Astrocyte of the cerebellum (primary cell): ENCODE results near the gene EVI5L.

Experiments used
- DNase-seq: peaks from one replicate; pipeline ENCODE4 v3.0.0-alpha.2; 2011; ENCODE audit warnings: low read depth
- H3K4me3 ChIP-seq: 2 replicates; pipeline ENCODE4 v1.5.1; 2011; ENCODE audit warnings: mild to moderate bottlenecking, low read depth, low read length, moderate library complexity
- in situ Hi-C: cut with HindIII; loops from 2 replicates; pipeline ENCODE4 v1.10.0; 2017; ENCODE audit warnings: low sequenced_read_pairs
- TF ChIP-seq, protein P1 (sequence below): IDR thresholded peaks from 2 replicates; pipeline ENCODE4 v1.5.1; 2012; ENCODE audit warnings: low read length, low read depth, moderate library complexity, mild to moderate bottlenecking; ENCODE audit errors: missing control alignments

EVI5L gene

DNA sequence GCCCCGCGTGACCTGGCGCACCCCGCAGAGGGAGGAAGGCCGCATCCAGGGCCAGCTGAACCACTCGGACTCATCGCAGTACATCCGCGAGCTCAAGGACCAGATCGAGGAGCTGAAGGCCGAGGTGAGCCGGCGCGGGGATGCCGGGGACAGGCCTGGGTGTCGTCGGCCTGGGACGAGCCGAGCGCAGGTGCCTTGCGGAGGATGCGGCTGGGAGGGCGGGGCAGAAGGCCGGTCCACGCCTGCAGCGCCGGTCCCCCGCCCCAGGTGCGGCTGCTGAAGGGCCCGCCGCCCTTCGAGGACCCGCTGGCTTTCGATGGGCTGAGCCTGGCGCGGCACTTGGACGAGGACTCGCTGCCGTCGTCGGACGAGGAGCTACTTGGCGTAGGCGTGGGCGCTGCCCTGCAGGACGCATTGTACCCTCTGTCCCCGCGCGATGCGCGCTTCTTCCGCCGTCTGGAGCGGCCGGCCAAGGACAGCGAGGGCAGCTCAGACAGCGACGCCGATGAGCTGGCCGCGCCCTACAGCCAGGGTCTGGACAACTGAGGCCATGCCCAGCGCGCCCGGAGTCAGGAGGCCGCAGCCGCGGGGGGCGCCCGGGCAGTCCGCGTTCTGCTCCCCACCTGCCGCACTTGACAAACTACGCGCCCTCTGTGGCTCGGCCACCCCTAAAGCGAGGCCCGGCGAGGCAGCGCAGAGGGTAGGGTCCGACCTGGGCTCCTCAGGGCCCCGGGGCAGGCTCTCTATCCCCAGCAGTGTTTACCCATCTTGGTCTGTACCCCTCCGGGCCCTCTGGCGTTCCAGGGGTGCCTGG, 33.3 kb downstream of the EVI5L start:
- in situ Hi-C loops: no loop called here
- no peak overlapping the region for H3K4me3 ChIP-seq
- DNase-seq: no peak
- TF ChIP-seq, protein P1, sequence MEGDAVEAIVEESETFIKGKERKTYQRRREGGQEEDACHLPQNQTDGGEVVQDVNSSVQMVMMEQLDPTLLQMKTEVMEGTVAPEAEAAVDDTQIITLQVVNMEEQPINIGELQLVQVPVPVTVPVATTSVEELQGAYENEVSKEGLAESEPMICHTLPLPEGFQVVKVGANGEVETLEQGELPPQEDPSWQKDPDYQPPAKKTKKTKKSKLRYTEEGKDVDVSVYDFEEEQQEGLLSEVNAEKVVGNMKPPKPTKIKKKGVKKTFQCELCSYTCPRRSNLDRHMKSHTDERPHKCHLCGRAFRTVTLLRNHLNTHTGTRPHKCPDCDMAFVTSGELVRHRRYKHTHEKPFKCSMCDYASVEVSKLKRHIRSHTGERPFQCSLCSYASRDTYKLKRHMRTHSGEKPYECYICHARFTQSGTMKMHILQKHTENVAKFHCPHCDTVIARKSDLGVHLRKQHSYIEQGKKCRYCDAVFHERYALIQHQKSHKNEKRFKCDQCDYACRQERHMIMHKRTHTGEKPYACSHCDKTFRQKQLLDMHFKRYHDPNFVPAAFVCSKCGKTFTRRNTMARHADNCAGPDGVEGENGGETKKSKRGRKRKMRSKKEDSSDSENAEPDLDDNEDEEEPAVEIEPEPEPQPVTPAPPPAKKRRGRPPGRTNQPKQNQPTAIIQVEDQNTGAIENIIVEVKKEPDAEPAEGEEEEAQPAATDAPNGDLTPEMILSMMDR: no peak

DNA sequence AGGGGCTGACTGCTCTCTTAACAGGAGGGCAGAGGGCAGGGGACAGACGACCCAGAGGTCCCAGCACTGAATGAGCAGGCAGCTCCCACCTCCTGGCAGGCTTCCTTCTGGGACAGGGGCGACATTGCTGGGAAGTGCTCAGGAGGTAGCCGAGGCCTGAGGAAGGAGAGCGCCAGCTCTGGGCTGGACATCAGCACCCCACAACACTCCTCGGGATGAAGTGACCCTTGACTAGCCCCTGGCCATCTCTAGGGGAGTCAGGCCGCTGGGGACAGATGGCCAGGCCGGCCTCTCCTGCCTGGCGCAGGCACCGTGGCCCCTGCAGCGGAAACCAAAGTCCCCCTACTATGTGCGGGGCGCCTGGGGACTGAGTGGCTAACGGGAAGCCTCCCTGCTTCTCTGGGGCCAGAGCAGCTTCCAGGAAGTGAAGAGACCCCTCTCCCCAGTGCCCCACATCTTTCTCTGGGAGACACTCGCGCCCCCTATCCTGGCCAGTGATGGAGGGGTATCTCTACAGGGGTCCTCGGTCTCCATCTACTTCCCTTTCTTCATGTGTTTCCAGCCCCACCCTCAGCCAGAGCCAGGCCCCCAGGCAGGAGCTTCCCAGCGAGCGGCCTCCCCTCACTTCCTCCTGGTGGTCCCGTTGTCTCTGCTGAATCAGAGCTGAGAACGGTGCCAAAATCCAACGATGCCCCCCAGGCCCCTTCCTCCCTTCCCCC, 34.1 kb downstream of the EVI5L start:
- no peak for DNase-seq
- TF ChIP-seq, protein P1: no peak
- in situ Hi-C loops: no loop called here
- H3K4me3 ChIP-seq: no peak overlapping the region

DNA sequence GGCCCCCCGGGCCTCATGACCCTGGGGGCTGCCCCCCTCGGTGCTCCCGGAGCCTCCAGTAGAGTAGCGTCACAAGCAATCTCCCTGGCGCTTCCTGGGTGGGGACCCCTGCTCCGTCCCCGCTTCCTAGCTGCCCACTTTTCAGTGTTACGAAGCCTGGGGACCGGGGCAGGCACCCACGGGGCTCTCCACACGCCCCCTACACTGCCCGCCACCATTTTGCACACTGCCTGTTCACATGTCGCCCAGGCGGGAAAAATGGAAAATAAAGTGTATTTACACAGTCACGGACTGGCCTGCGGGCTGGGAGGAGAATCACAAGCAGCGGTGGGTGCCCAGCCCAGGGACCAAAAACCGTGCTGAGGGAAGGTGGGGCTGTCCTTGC, 34.7 kb downstream of the EVI5L start:
- TF ChIP-seq, protein P1: no peak
- DNase-seq: no peak
- in situ Hi-C loops: no loop called here
- H3K4me3 ChIP-seq: no peak overlapping the region

DNA sequence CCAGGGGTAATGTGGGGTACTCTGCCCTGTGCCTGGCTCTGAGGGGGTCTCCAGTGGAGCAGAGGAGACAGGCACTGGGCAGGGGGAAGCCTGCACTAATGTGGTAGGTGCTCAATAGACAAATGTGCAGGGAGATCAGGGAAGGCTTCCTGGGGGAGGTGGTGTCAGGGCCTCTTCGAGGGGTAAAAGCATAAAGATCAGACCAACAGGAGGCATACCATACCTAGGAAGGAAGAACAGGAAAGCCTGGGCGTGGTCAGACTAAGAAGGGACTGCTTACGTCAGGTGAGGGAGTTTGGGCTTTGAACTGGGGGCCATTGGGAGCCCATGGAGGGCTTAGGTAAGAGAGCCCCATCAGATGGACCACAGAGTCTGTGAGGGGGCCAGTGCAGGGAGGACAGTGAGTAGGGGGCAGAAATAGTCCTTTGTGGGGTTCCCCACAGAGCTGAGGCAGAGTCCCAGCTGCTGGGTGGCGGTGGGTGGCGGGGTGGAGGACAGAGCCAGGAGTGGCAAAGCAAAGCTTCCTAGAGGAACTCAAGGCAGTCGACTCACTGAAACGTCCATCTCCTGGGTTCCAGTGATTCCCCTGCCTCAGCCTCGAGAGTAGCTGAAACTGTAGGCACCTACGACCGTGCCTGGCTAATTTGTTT, 35.4 kb downstream of the EVI5L start:
- DNase-seq: no peak
- in situ Hi-C loops: no loop called here
- H3K4me3 ChIP-seq: no peak overlapping the region
- TF ChIP-seq, protein P1: no peak

DNA sequence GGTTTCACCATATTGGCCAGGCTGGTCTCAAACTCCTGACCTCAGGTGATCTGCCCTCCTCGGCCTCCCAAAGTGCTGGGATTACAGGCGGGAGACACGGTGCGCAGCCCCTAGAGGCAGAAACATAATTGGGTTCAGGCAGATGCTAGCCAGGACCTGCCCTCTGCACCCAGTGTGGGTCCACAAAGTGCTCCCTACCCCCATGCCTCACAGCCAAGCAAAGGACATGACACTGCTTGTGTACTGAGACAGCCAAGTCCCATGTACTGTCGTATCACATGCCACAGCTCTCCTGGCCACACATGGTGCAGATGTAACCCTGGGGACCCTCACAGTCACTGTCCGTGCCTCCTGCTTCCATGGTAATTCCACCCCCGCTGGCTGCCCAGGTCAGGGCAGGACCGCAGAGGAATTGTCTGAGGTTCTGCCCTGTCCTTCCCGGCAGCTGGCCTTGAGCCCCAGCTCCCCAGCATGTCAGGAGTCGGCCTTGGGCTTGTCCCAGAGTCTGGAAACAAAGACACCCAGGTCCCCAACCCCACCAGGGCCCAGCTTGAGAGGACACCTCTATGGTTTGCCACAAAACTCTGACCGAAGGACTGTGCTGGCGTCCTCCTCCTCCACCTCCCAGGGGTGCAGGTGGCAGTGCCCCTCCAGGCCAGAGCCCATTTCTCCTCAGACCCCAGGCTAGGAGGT, 36.5 kb downstream of the EVI5L start:
- TF ChIP-seq, protein P1: no peak
- DNase-seq: no peak
- in situ Hi-C loops: no loop called here
- no peak overlapping the region for H3K4me3 ChIP-seq
